Ectodermal cell (in vitro differentiated cells): Measurements from ENCODE around the gene TDG.

Experiments
- H3K27ac ChIP-seq: 2 replicates; pipeline ENCODE4 v1.7.0; 2013; ENCODE audit warnings: mild to moderate bottlenecking, low read depth, low read length; ENCODE audit not compliant: insufficient read depth, poor library complexity, severe bottlenecking
- H3K27me3 ChIP-seq: 2 replicates; pipeline ENCODE4 v1.7.0; 2013; ENCODE audit warnings: mild to moderate bottlenecking, low read length; ENCODE audit not compliant: insufficient read depth, control insufficient read depth, poor library complexity, severe bottlenecking
- H3K36me3 ChIP-seq: one replicate; pipeline ENCODE4 v1.7.0; 2013; ENCODE audit warnings: low read length; ENCODE audit not compliant: control insufficient read depth, insufficient read depth
- H3K4me1 ChIP-seq: one replicate; pipeline ENCODE4 v1.7.0; 2013; ENCODE audit warnings: low read length; ENCODE audit not compliant: control insufficient read depth, insufficient read depth
- H3K4me3 ChIP-seq: 2 replicates; pipeline ENCODE4 v1.7.0; 2013; ENCODE audit warnings: low read depth, low read length, control low read depth; ENCODE audit not compliant: insufficient read depth
- H3K9me3 ChIP-seq: 2 replicates; pipeline ENCODE4 v1.7.0; 2013; ENCODE audit warnings: mild to moderate bottlenecking, low read length, moderate library complexity; ENCODE audit not compliant: control insufficient read depth
- WGBS, 2 experiments: methylation state at CpG; one replicate each; pipeline ENCODE4 v1.1.7; 2013; ENCODE audit warnings: missing lambda C conversion rate in 2 of 2; 5-methylcytosine and 5-hydroxymethylcytosine counted together

Gene TDG

DNA sequence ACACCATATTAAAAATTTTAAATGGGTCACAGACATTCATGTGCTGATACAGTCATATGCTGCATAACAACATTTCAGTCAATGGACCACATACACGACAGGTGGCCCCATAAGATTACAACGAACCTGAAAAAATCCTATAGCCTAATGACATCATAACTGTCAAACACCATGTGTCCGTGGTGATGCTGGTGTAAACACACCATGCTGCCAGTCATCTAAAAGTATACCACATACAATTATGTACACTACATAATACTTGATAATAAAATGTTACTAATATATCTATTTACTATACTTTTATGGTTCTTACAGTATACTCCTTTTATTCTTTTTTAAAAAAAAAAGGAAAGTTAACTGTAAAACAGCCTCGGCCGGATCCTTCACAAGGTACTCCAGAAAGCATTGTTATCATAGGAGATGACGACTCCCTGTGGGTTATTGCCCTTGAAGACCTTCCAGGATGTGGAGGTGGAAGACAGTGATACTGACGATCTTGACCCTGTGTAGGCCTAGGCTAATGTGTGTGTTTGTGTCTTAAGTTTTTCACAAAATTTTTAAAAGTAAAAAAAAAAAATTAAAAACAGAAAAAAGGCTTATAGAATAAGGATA, 5.0 kb upstream of the TDG start:
- Histone ChIP-seq H3K27ac (no peak overlapping the region), H3K27me3 (no peaks in the 10 kb centered on the region), H3K36me3 (no peaks in the 10 kb centered on the region), H3K4me1 (peaks cover 6% of the 10 kb centered on the region), H3K9me3 (no peaks in the 10 kb centered on the region), H3K4me3 (no peak overlapping the region)
- 86 to 96% methylated on average over 7 of the region's 7 CpGs for WGBS, 2 experiments

DNA sequence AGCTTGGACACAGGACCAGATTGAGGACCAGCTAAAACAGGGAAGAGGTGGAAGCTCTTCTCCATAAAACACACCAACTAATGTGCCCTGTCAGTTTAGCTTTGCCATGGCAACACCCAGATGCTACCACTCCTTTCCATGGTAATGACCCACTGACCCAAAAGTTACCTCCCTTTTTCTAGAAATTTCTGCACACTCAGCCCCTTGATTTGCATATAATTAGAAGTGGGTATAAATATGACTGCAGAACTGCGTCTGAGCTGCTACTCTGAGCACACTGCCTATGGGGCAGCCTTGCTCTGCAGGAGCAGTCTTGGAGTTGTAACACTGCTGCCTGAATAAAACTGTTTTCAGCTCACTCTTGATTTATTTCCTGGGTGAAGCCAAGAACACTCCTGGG, 3.2 kb upstream of the TDG start:
- Histone ChIP-seq H3K36me3 (no peaks in the 10 kb centered on the region), H3K4me1 (peaks cover 10% of the 10 kb centered on the region), H3K27me3 (no peaks in the 10 kb centered on the region), H3K4me3 (no peak overlapping the region), H3K27ac (no peak overlapping the region), H3K9me3 (no peaks in the 10 kb centered on the region)
- WGBS, 2 experiments: 80 to 87% methylated on average over 1 of the region's 1 CpG

DNA sequence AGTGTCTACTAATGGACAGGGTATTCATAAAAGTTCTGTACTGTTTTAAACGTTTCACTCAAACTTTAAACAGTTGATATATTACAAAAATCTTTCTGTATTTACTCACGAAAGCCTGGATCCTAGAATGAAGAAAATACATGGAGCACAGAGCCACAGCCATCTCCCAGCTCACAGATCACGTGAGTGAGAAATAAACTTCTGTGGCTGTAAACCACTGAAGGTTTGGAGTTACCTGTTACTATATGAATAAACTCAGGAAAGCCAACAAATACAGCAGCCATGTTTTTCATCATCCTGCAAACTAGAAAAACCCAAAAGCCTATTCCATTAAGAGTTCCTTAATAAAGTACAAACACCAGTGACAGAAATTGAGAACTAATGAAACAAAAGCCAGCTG, 867 bp upstream of the TDG start:
- no peak overlapping the region for H3K27ac ChIP-seq
- H3K36me3 ChIP-seq: no peaks in the 10 kb centered on the region
- peaks cover 10% of the 10 kb centered on the region for H3K4me1 ChIP-seq
- no peaks in the 10 kb centered on the region for H3K9me3 ChIP-seq
- H3K27me3 ChIP-seq: no peaks in the 10 kb centered on the region
- peak overlapping the region; percentile 77 for H3K4me3 ChIP-seq
- 27 to 38% methylated on average over 2 to 3 of the region's 3 CpGs for WGBS, 2 experiments

DNA sequence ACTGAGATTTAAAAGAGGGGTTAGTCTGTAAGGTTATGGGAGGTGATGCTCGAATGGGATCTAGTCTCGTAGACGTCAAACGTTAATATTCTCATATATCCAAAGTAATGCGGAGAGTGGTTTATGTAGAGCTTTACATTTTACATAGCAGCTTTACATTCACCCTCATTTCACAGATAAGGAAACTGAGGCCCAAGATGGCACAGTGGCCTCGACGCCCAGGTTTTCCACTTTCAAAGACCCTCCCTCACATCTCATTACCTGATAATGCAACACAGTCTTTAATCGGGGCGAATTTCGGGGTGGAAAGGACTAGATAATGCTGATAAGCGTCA, 450 bp upstream of the TDG start:
- no peaks in the 10 kb centered on the region for H3K9me3 ChIP-seq
- H3K27me3 ChIP-seq: no peaks in the 10 kb centered on the region
- H3K27ac ChIP-seq: no peak overlapping the region
- H3K4me1 ChIP-seq: peaks cover 10% of the 10 kb centered on the region
- no peaks in the 10 kb centered on the region for H3K36me3 ChIP-seq
- 1 to 11% methylated on average over 9 to 10 of the region's 11 CpGs for WGBS, 2 experiments
- H3K4me3 ChIP-seq: peak overlapping the region; percentile 77

DNA sequence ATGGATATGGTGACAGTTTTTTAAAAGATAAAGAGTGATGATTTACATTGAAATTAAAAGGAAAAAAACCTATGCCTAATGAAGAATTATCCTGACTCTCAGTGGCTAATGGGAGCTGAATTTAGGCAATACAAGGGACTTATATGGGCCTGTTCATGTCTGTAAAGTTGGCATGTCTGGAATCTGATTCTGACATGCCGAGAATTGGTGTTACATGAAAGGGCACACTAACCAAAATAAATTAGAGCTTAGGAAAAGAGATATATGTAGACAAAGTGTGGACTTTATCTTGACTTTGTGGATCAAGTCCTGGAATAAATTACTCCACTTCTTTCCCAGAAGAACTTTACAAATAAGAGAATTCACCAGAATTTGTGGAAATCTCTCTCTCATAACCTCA, 1.1 kb downstream of the TDG start:
- H3K27me3 ChIP-seq: no peaks in the 10 kb centered on the region
- 67 to 71% methylated on average over 1 of the region's 1 CpG for WGBS, 2 experiments
- H3K4me1 ChIP-seq: peaks cover 10% of the 10 kb centered on the region
- no peaks in the 10 kb centered on the region for H3K9me3 ChIP-seq
- no peaks in the 10 kb centered on the region for H3K36me3 ChIP-seq
- H3K27ac ChIP-seq: no peak overlapping the region
- peak overlapping the region; percentile 77 for H3K4me3 ChIP-seq

DNA sequence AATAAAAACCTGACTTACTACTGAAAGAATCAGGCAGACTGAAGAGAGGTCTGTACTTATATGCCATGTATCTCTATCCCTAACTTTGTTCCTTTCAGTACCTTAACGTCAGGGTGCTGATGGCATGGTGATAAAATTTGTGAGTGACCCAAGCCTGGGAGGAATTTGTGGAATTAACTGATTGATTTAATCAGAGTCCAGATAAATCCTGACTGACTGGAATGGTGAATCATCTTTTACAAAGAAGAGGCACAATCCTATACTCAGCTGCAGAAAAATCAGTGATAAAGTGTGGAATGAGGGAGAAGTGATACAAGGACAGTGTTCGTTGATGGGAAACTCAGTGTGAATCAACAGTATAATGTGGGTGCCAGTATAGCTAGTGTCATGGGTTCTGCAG, 3.7 kb downstream of the TDG start:
- 92 to 93% methylated on average over 2 of the region's 2 CpGs for WGBS, 2 experiments
- H3K27ac ChIP-seq: no peak overlapping the region

DNA sequence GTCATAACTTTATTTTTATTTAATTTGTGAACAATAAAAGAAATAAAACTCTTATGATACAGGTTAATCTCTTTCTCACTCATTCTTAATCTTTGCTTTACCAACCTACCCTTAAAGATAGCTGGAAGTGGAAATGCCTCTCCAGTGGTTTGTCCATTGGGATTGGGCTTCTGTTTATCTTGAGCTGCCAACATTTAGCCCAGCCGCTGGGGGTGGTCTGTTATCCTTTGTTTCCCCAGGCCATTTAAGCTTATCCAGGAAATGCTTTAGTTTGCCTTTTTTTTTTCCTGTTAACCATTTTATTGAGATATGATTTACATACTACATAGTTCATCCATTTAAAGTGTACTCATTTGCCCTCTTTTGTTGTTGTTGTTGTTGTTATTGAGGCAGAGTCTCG, 8.2 kb downstream of the TDG start:
- no peak overlapping the region for H3K4me3 ChIP-seq
- H3K9me3 ChIP-seq: no peaks in the 10 kb centered on the region
- H3K36me3 ChIP-seq: peaks cover 19% of the 10 kb centered on the region
- no peaks in the 10 kb centered on the region for H3K27me3 ChIP-seq
- no peak overlapping the region for H3K27ac ChIP-seq
- 91 to 93% methylated on average over 2 of the region's 2 CpGs for WGBS, 2 experiments
- H3K4me1 ChIP-seq: no peaks in the 10 kb centered on the region

More for the DNA sequence above, 3.7 kb downstream of the TDG start:
- peaks cover 8% of the 10 kb centered on the region for H3K4me1 ChIP-seq
- H3K9me3 ChIP-seq: no peaks in the 10 kb centered on the region
- H3K4me3 ChIP-seq: no peak overlapping the region
- H3K36me3 ChIP-seq: no peaks in the 10 kb centered on the region
- no peaks in the 10 kb centered on the region for H3K27me3 ChIP-seq

DNA sequence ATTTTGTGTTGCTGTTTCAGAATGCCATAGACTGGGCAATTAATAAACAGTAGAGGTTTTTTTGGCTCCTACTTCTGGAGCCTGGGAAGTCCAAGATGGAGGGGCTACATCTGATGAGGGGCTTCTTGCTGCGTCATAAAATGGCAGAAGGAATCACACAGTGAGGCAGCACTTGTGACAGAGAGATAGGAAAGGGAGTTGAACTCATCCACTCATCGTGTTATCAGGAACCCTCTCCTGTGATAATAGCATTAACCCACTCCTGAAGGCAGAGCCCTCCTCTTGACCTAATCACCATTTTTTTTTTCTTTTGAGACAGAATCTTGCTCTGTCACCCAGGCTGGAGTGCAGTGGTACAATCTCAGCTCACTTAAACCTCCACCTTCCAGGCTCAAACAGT, 9.7 kb downstream of the TDG start:
- no peak overlapping the region for H3K27ac ChIP-seq
- H3K4me3 ChIP-seq: no peak overlapping the region
- peaks cover 25% of the 10 kb centered on the region for H3K36me3 ChIP-seq
- H3K27me3 ChIP-seq: no peaks in the 10 kb centered on the region
- no peaks in the 10 kb centered on the region for H3K9me3 ChIP-seq
- H3K4me1 ChIP-seq: no peaks in the 10 kb centered on the region
- WGBS, 2 experiments: 92 to 94% methylated on average over 2 of the region's 2 CpGs

DNA sequence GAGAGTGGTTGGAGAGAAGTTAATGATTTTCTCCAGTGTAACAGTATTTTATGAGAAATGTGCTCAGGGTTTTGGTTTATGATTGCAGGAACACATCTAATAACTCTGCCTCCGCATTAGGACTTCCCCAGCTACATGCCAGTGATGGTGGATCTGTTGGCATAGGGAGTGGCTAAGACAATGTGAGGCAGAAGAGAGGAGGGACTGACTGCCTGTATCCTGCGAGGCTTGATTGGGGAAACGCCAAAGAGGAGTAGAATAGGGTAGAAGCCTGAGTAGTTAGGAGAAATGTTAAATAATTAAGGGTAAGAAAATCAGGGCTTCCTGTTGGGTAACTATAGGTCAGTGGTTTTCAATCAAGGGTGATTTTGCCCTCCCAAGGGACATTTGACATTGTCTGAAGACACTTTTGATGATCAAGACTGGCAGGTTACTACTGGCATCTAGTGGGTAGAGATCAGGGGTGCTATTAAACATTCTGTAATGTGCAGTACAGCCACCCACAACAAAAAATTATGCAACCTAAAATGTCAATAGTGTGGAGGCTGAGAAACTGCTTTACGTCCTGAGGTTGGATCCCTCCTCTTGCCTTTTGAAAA, 12.8 kb downstream of the TDG start:
- no peak overlapping the region for H3K27ac ChIP-seq
- H3K4me3 ChIP-seq: no peak overlapping the region
- H3K27me3 ChIP-seq: no peaks in the 10 kb centered on the region
- H3K4me1 ChIP-seq: no peaks in the 10 kb centered on the region
- H3K36me3 ChIP-seq: peaks cover 35% of the 10 kb centered on the region
- 91 to 95% methylated on average over 4 of the region's 4 CpGs for WGBS, 2 experiments
- no peaks in the 10 kb centered on the region for H3K9me3 ChIP-seq

DNA sequence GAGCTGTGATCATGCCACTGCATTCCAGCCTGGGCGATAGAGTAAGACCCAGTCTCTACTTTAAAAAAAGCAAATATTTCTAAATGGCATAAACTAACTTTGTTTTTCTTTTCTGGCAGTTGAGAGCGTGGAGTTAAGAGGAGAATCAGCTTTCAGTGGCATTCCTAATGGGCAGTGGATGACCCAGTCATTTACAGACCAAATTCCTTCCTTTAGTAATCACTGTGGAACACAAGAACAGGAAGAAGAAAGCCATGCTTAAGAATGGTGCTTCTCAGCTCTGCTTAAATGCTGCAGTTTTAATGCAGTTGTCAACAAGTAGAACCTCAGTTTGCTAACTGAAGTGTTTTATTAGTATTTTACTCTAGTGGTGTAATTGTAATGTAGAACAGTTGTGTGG, 21.2 kb downstream of the TDG start:
- no peak overlapping the region for H3K4me3 ChIP-seq
- 95 to 100% methylated on average over 2 of the region's 2 CpGs for WGBS, 2 experiments
- H3K36me3 ChIP-seq: peaks cover 34% of the 10 kb centered on the region
- H3K27me3 ChIP-seq: no peaks in the 10 kb centered on the region
- no peaks in the 10 kb centered on the region for H3K4me1 ChIP-seq
- no peaks in the 10 kb centered on the region for H3K9me3 ChIP-seq
- no peak overlapping the region for H3K27ac ChIP-seq

DNA sequence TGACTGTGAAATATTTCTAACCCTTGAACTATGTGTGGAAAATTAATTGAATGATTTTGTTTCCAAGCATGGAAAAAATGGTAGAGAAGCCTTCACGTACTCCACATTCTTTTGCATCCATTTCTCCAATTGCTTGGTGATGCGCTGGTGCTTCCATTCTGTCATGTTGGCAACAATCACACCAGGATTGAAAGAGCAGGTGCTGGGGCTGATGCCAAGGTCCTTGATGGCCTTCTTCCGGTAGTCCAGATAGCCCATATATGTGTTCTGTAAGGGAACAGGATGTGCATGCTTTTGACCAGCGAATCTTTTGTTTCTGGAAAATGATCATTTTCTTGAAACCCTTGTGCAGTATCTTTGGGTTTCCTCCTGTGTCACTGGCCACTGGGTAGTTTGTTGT, 28.6 kb downstream of the TDG start:
- Histone ChIP-seq H3K36me3 (no peaks in the 10 kb centered on the region), H3K27me3 (no peaks in the 10 kb centered on the region)
- 90 to 91% methylated on average over 4 of the region's 4 CpGs for WGBS, 2 experiments

More for the DNA sequence above, 28.6 kb downstream of the TDG start:
- no peaks in the 10 kb centered on the region for H3K4me1 ChIP-seq
- no peaks in the 10 kb centered on the region for H3K9me3 ChIP-seq
- no peak overlapping the region for H3K4me3 ChIP-seq
- no peak overlapping the region for H3K27ac ChIP-seq
